Left renal pelvis (tissue), 4 donors: ENCODE data around the gene BID. TPM values are rescaled to one million over a fixed set of nuclear protein-coding genes. Genes with fewer than 3 reads are reported as not detected.

Source experiments
- DNase-seq, 4 donors: peaks; one replicate each; pipeline ENCODE4 v3.0.0-alpha.2; 2013; ENCODE audit warnings: low read depth in 4 of 4, low spot score in 3 of 4
- polyA plus RNA-seq, 4 donors: library from polyadenylated mRNA; unstranded; fragments of 120-200 nt; gene quantifications; one replicate each; pipeline ENCODE4 v1.2.1, GENCODE V29; 2013; ENCODE audit not compliant: insufficient read length in 4 of 4

Gene BID
- polyA plus RNA-seq, 4 donors = 10.9 to 25.4 (median 17.2) TPM

GRCh38 chr22:17785185-17786184 is 11.2 kb upstream of the BID start:
- DNase-seq = no peak

- no peak for DNase-seq
These were observed 10.5 kb upstream of the BID start for GRCh38 chr22:17784776-17785175.

- no peak for DNase-seq
These were observed 9.7 kb upstream of the BID start for GRCh38 chr22:17783773-17784480.

GRCh38 chr22:17783312-17783711 is 9.0 kb upstream of the BID start:
- no peak for DNase-seq

GRCh38 chr22:17782621-17783020 is 8.4 kb upstream of the BID start:
- no peak for DNase-seq

- DNase-seq = no peak
These were observed 7.9 kb upstream of the BID start for GRCh38 chr22:17782158-17782557.

- DNase-seq = no peak
These were observed 7.2 kb upstream of the BID start for GRCh38 chr22:17781319-17782031.

- DNase-seq = no peak
These were observed 6.6 kb upstream of the BID start for GRCh38 chr22:17780741-17781318.

- DNase-seq = no peak
These were observed 6.0 kb upstream of the BID start for GRCh38 chr22:17780116-17780740.

GRCh38 chr22:17779286-17780115 is 5.2 kb upstream of the BID start:
- DNase-seq = no peak

GRCh38 chr22:17778412-17778976 is 4.2 kb upstream of the BID start:
- DNase-seq = no peak

- DNase-seq = no peak
These were observed 3.4 kb upstream of the BID start for GRCh38 chr22:17777717-17778044.

- no peak for DNase-seq
These were observed 2.9 kb upstream of the BID start for GRCh38 chr22:17777005-17777716.

- no peak for DNase-seq
These were observed 1.7 kb upstream of the BID start for GRCh38 chr22:17775781-17776465.

- no peak for DNase-seq
These were observed 837 bp upstream of the BID start for GRCh38 chr22:17774926-17775685.

GRCh38 chr22:17773606-17774205 is 563 bp downstream of the BID start:
- no peak for DNase-seq
